HepG2 (cell line): ENCODE measurements around the gene CPXM2. TPM values are rescaled to one million over a fixed set of nuclear protein-coding genes. Genes with fewer than 3 reads are reported as not detected.

Source experiments
- ATAC-seq: fragments of 200-7000 bp; cut with Tn5 transposase; 3 replicates; pipeline ENCODE4 v1.9.1; 2020; ENCODE audit warnings: mild to moderate bottlenecking, moderate library complexity
- BruUV-seq: library from RNA; stranded (reverse); fragments of 400-500 nt; replicated peaks from 2 replicates; lab custom pipeline; 2021; lab: Mats Ljungman, UMichigan
- CTCF ChIA-PET: fragments of 300-600 bp; formaldehyde crosslinking; extraction: SDS; loops from one replicate; lab custom pipeline; 2021; ENCODE audit warnings: low total read pairs, inconsistent platforms, low intra/inter-chr PET ratio; lab: Yijun Ruan, JAX
- POLR2A ChIA-PET: fragments of 350-600 bp; sonication (Branson Sonifier 250); formaldehyde crosslinking; loops from one replicate; lab custom pipeline; 2020; ENCODE audit warnings: antibody characterized with exemption, inconsistent platforms; lab: Yijun Ruan, JAX
- DNase-seq: peaks from one replicate; pipeline ENCODE4 v3.0.0-alpha.2; 2015; ENCODE audit warnings: low spot score
- FAIRE-seq: peaks from 3 replicates; lab custom pipeline; 2011; peaks lifted over from hg19 to GRCh38; lab: Jason Lieb, UNC
- H2AFZ ChIP-seq: one replicate; pipeline ENCODE4 v1.6.1; 2011; ENCODE audit warnings: low read length, inconsistent platforms
- H3K27ac ChIP-seq: fragments of 300-600 bp; 3 replicates; pipeline ENCODE4 v1.8.0; 2011; ENCODE audit warnings: mixed run types, mild to moderate bottlenecking, mixed read lengths, low read length, inconsistent platforms; ENCODE audit not compliant: insufficient read depth; ENCODE audit errors: extremely low read length
- H3K27me3 ChIP-seq, 2 experiments: fragments of 200-600 bp in 1 of 2; 2 replicates in 1 of 2; 3 replicates in 1 of 2; pipeline versions ENCODE4 v1.6.0 to v1.8.0; 2011; ENCODE audit warnings: low read length in 2 of 2, mild to moderate bottlenecking in 2 of 2, moderate library complexity in 2 of 2, inconsistent platforms in 1 of 2; ENCODE audit not compliant: insufficient read depth in 2 of 2, control insufficient read depth in 1 of 2
- H3K36me3 ChIP-seq, 2 experiments: fragments of 200-600 bp in 1 of 2; replicated peaks in 1 of 2; 2 replicates in 1 of 2; 3 replicates in 1 of 2; pipeline versions ENCODE4 v1.5.1 to v1.8.0; 2011; ENCODE audit warnings: low read length in 2 of 2, inconsistent platforms in 1 of 2; ENCODE audit not compliant: insufficient read depth in 2 of 2, control insufficient read depth in 1 of 2
- H3K4me1 ChIP-seq: 2 replicates; pipeline ENCODE4 v1.5.1; 2012; ENCODE audit warnings: low read length, inconsistent platforms; ENCODE audit not compliant: insufficient read depth
- H3K4me2 ChIP-seq: 2 replicates; pipeline ENCODE4 v1.6.0; 2011; ENCODE audit warnings: low read depth, low read length, inconsistent platforms
- H3K4me3 ChIP-seq, 3 experiments: fragments of 200-600 bp in 1 of 3; sonication (generic), shearing (Covaris generic) in 1 of 3; replicated peaks in 1 of 3; 2 replicates each; pipeline ENCODE4 v1.5.1; 2011 to 2016; ENCODE audit warnings: low read length in 3 of 3, inconsistent platforms in 2 of 3, low read depth in 2 of 3, mild to moderate bottlenecking in 2 of 3, control low read depth in 1 of 3, mixed read lengths in 1 of 3; ENCODE audit not compliant: insufficient read depth in 1 of 3
- H3K79me2 ChIP-seq: one replicate; pipeline ENCODE4 v1.6.1; 2011; ENCODE audit warnings: low read length, inconsistent platforms; ENCODE audit not compliant: insufficient read depth
- H3K9ac ChIP-seq: 2 replicates; pipeline ENCODE4 v1.6.0; 2011; ENCODE audit warnings: mild to moderate bottlenecking, low read depth, low read length, inconsistent platforms; ENCODE audit not compliant: insufficient read depth
- H3K9me3 ChIP-seq: 2 replicates; pipeline ENCODE4 v1.5.1; 2012; ENCODE audit warnings: mild to moderate bottlenecking, low read length
- H4K20me1 ChIP-seq: 2 replicates; pipeline ENCODE4 v1.6.0; 2011; ENCODE audit warnings: inconsistent platforms, mild to moderate bottlenecking, low read length, moderate library complexity; ENCODE audit not compliant: insufficient read depth
- ARNTL ChIP-seq: sonication (generic); formaldehyde crosslinking; IDR thresholded peaks from 2 replicates; pipeline ENCODE4 v1.4.0; 2020; ENCODE audit warnings: mild to moderate bottlenecking, missing genetic modification reagents
- CREB1 ChIP-seq, 2 experiments: fragments of 450-650 bp in 1 of 2; IDR thresholded peaks; 2 replicates each; pipeline ENCODE4 v1.6.1; 2016 to 2017; ENCODE audit warnings: control low read depth in 1 of 2, mild to moderate bottlenecking in 1 of 2, missing compliant biosample characterization in 1 of 2, missing genetic modification characterization in 1 of 2
- NR2F6 ChIP-seq, 2 experiments: IDR thresholded peaks; 2 replicates each; pipeline ENCODE4 v1.6.1; 2016; ENCODE audit warnings: antibody characterized with exemption in 1 of 2, mild to moderate bottlenecking in 1 of 2
- POLR2AphosphoS2 ChIP-seq: IDR thresholded peaks from 2 replicates; pipeline ENCODE4 v1.6.1; 2011; ENCODE audit warnings: low read depth, low read length, improper control_type of control experiment
- SPEN ChIP-seq: sonication (generic); formaldehyde crosslinking; IDR thresholded peaks from 2 replicates; pipeline ENCODE4 v1.5.1; 2020; ENCODE audit warnings: low read depth, mild to moderate bottlenecking, missing genetic modification reagents
- TERF1 ChIP-seq: sonication (generic); formaldehyde crosslinking; IDR thresholded peaks from 2 replicates; pipeline ENCODE4 v1.8.0; 2022; ENCODE audit warnings: mild to moderate bottlenecking, missing genetic modification reagents, moderate library complexity
- ZNF546 ChIP-seq: sonication (generic); formaldehyde crosslinking; conservative IDR thresholded peaks from 2 replicates; pipeline ENCODE4 v1.8.1; 2023; ENCODE audit warnings: mild to moderate bottlenecking, missing genetic modification reagents
- ZNF782 ChIP-seq: sonication (generic); formaldehyde crosslinking; IDR thresholded peaks from 2 replicates; pipeline ENCODE4 v1.4.0; 2020; ENCODE audit warnings: missing genetic modification reagents, mild to moderate bottlenecking, borderline replicate concordance
- ZSCAN22 ChIP-seq: sonication (generic); formaldehyde crosslinking; IDR thresholded peaks from 2 replicates; pipeline ENCODE4 v1.4.0; 2020; ENCODE audit warnings: mild to moderate bottlenecking, missing genetic modification reagents
- ZSCAN25 ChIP-seq: sonication (generic); formaldehyde crosslinking; IDR thresholded peaks from 2 replicates; pipeline ENCODE4 v1.8.0; 2022; ENCODE audit warnings: mild to moderate bottlenecking, missing genetic modification reagents
- WGBS: methylation state at CpG from one replicate; pipeline ENCODE4 v1.1.6; 2017; ENCODE audit warnings: low lambda C conversion rate; 5-methylcytosine and 5-hydroxymethylcytosine counted together
- in situ Hi-C: cut with HindIII; loops from 2 replicates; pipeline ENCODE4 v1.10.0; 2017; ENCODE audit warnings: low pct_unique_long_range_greater_than_20kb; ENCODE audit not compliant: extremely low pct_ligation_motif_present
- intact Hi-C: fragments of 100-400 bp; cut with micrococcal nuclease; formaldehyde crosslinking; loops from one replicate; pipeline ENCODE4 v1.10.0; 2022; ENCODE audit not compliant: unreplicated experiment
- polyA plus RNA-seq, 8 experiments: library from polyadenylated mRNA; depleted of rRNA in 3 of 8; stranded (reverse) in 7 of 8; unstranded in 1 of 8; fragments of >200 nt; fragmentation: Illumina TruSeq in 4 of 8; extraction: Trizol in 4 of 8; gene quantifications; 2 replicates each; pipeline versions ENCODE4 v1.2.1 to v1.2.3, GENCODE V29; 2011 to 2016; ENCODE audit warnings: low read depth in 4 of 8, missing spikeins in 1 of 8, mixed read lengths in 1 of 8; ENCODE audit not compliant: insufficient read depth in 1 of 8
- total RNA-seq, 5 experiments: library from RNA; depleted of rRNA; stranded (reverse); fragments of >200 nt; fragmentation: Illumina TruSeq; extraction: Trizol; gene quantifications; 2 replicates each; pipeline ENCODE4 v1.2.3, GENCODE V29; 2016; ENCODE audit warnings: low read depth in 1 of 5
- TF ChIP-seq, protein P1 (sequence below): sonication (generic); formaldehyde crosslinking; IDR thresholded peaks from 2 replicates; pipeline ENCODE4 v1.5.1; 2020; ENCODE audit warnings: mild to moderate bottlenecking, missing genetic modification reagents, borderline replicate concordance

The CPXM2 gene
- total and polyA plus RNA-seq, 2 of the 13 experiments (the other 11 are each of a cell fraction or from before 2014, with no cell fraction given), result 0.03 TPM; not detected in 1

- Histone ChIP-seq H3K79me2 (no peaks in the 10 kb centered on the region), H3K4me1 (peaks cover 11% of the 10 kb centered on the region; the same call in 1 of the 2 replicates), H3K4me2 (no peak overlapping the region), H2AFZ (no peak overlapping the region), H3K36me3 (no peaks in the 10 kb centered on the region), H3K9ac (no peak overlapping the region), H3K27ac (no peak overlapping the region), H3K27me3 (peaks cover 8 to 34% of the 10 kb centered on the region in 2 experiments), H4K20me1 (no peaks in the 10 kb centered on the region), H3K9me3 (no peaks in the 10 kb centered on the region), H3K4me3 (no peak overlapping the region)
- CTCF ChIA-PET, result no interaction called here
- ATAC-seq, result no peak
- POLR2A ChIA-PET, result no interaction called here
- intact Hi-C loops (no loop called here), in situ Hi-C loops (no loop called here)
- WGBS, result 25% methylated on average over 7 of the region's 7 CpGs
- no TSS peak for BruUV-seq
- no peak for FAIRE-seq
- DNase-seq, result no peak
- TF ChIP-seq ZNF782 (CRISPR knock-in tag), result no peak
- 0 out of 2 replicates have a peak, but pooled peaks have one; percentile 30 for TF ChIP-seq CREB1 (IDR thresholded peaks at IDR 0.05)
- no peak for TF ChIP-seq CREB1 (CRISPR knock-in tag; IDR thresholded peaks at IDR 0.05)
Observed at GRCh38 chr10:123759041-123759440, 132.6 kb downstream of the CPXM2 start.

GRCh38 chr10:123757853-123758252 is 133.8 kb downstream of the CPXM2 start:
- DNase-seq (no peak), FAIRE-seq (no peak), ATAC-seq (no peak)
- Histone ChIP-seq H3K9ac (no peak overlapping the region), H3K27me3 (peaks cover 8 to 33% of the 10 kb centered on the region in 2 experiments), H4K20me1 (no peaks in the 10 kb centered on the region), H3K4me2 (no peak overlapping the region), H3K4me3 (no peak overlapping the region), H3K4me1 (peaks cover 11% of the 10 kb centered on the region; the same call in 1 of the 2 replicates), H3K36me3 (no peaks in the 10 kb centered on the region), H3K27ac (no peak overlapping the region), H3K79me2 (no peaks in the 10 kb centered on the region), H3K9me3 (no peaks in the 10 kb centered on the region), H2AFZ (no peak overlapping the region)
- POLR2A ChIA-PET, result no interaction called here
- intact Hi-C loops (no loop called here), in situ Hi-C loops (no loop called here)
- no CpG with 5 or more reads among the region's 6 CpGs for WGBS
- CTCF ChIA-PET, result no interaction called here
- BruUV-seq, result no TSS peak
- no peak for TF ChIP-seq ZSCAN22 (CRISPR knock-in tag)
- TF ChIP-seq NR2F6 (IDR thresholded peaks at IDR 0.05), result no peak
- no peak for TF ChIP-seq NR2F6 (CRISPR knock-in tag; IDR thresholded peaks at IDR 0.05)
- TF ChIP-seq, protein P1, sequence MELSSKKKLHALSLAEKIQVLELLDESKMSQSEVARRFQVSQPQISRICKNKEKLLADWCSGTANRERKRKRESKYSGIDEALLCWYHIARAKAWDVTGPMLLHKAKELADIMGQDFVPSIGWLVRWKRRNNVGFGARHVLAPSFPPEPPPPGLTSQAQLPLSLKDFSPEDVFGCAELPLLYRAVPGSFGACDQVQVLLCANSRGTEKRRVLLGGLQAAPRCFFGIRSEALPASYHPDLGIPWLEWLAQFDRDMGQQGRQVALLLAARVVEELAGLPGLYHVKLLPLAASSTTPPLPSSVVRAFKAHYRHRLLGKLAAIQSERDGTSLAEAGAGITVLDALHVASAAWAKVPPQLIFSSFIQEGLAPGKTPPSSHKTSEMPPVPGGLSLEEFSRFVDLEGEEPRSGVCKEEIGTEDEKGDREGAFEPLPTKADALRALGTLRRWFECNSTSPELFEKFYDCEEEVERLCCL (CRISPR knock-in tag), result no peak
- TF ChIP-seq TERF1 (CRISPR knock-in tag), result no peak
- TF ChIP-seq ZSCAN25 (CRISPR knock-in tag), result no peak
- TF ChIP-seq POLR2AphosphoS2, result no peak
- no peak for TF ChIP-seq ARNTL
- TF ChIP-seq ZNF546 (CRISPR knock-in tag), result no peak
- TF ChIP-seq SPEN (CRISPR knock-in tag), result no peak
